Nephron progenitor cell (in vitro differentiated cells): ENCODE data around the gene LETM1.
A peak's percentile ranks its signal among the peaks of the same experiment; 100 is the strongest.

Experiments
- DNase-seq: peaks from one replicate; pipeline ENCODE4 v3.0.0; 2021
- H3K27ac Mint-ChIP-seq: 2 replicates; pipeline ENCODE4 v1.8.0; 2021; ENCODE audit warnings: mild to moderate bottlenecking, moderate library complexity, mixed read lengths
- H3K27me3 Mint-ChIP-seq: 2 replicates; pipeline ENCODE4 v1.8.0; 2021; ENCODE audit warnings: mild to moderate bottlenecking, low read depth, mixed read lengths; ENCODE audit not compliant: poor library complexity
- H3K36me3 Mint-ChIP-seq: 2 replicates; pipeline ENCODE4 v1.8.0; 2021; ENCODE audit warnings: low read depth, mixed read lengths
- H3K4me1 Mint-ChIP-seq: 2 replicates; pipeline ENCODE4 v1.8.0; 2021; ENCODE audit warnings: mixed read lengths
- H3K4me3 Mint-ChIP-seq: 2 replicates; pipeline ENCODE4 v1.8.0; 2021; ENCODE audit warnings: mild to moderate bottlenecking, moderate library complexity, mixed read lengths
- H3K9me3 Mint-ChIP-seq: 2 replicates; pipeline ENCODE4 v1.8.0; 2021; ENCODE audit warnings: mild to moderate bottlenecking, moderate library complexity, mixed read lengths
- TF ChIP-seq, protein P1 (sequence below): fragments of 200-600 bp; sonication (generic); IDR thresholded peaks from 2 replicates; pipeline ENCODE4 v1.5.0; 2021; ENCODE audit warnings: antibody characterized with exemption

The LETM1 gene

DNA sequence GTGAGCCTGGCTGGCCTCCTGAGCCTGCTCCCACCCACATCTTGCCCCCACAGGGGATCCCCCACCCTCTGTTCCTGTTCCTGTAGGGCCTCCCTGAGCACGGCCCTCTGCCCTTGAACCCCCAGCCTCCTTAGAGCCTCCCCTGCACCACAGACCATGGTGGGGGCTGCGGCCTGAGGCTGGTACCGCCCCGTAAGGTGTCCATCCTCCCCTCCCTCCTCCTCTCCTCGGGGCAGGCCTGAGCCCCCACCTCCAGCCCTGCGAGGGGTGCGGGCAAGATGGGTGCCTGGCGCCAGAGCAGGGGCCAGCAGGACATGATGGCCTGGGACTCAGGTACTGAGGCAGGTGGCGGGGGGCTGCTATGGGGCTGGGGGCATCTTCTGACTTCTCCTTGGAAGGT lies 91.3 kb downstream of the LETM1 start:
- H3K27ac Mint-ChIP-seq: no peak overlapping the region
- no peak for DNase-seq
- no peaks in the 10 kb centered on the region for H3K36me3 Mint-ChIP-seq
- H3K4me1 Mint-ChIP-seq: peaks cover 23% of the 10 kb centered on the region
- no peak overlapping the region for H3K4me3 Mint-ChIP-seq
- TF ChIP-seq, protein P1, sequence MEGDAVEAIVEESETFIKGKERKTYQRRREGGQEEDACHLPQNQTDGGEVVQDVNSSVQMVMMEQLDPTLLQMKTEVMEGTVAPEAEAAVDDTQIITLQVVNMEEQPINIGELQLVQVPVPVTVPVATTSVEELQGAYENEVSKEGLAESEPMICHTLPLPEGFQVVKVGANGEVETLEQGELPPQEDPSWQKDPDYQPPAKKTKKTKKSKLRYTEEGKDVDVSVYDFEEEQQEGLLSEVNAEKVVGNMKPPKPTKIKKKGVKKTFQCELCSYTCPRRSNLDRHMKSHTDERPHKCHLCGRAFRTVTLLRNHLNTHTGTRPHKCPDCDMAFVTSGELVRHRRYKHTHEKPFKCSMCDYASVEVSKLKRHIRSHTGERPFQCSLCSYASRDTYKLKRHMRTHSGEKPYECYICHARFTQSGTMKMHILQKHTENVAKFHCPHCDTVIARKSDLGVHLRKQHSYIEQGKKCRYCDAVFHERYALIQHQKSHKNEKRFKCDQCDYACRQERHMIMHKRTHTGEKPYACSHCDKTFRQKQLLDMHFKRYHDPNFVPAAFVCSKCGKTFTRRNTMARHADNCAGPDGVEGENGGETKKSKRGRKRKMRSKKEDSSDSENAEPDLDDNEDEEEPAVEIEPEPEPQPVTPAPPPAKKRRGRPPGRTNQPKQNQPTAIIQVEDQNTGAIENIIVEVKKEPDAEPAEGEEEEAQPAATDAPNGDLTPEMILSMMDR: no peak
- peaks cover 4% of the 10 kb centered on the region for H3K27me3 Mint-ChIP-seq
- H3K9me3 Mint-ChIP-seq: no peaks in the 10 kb centered on the region

DNA sequence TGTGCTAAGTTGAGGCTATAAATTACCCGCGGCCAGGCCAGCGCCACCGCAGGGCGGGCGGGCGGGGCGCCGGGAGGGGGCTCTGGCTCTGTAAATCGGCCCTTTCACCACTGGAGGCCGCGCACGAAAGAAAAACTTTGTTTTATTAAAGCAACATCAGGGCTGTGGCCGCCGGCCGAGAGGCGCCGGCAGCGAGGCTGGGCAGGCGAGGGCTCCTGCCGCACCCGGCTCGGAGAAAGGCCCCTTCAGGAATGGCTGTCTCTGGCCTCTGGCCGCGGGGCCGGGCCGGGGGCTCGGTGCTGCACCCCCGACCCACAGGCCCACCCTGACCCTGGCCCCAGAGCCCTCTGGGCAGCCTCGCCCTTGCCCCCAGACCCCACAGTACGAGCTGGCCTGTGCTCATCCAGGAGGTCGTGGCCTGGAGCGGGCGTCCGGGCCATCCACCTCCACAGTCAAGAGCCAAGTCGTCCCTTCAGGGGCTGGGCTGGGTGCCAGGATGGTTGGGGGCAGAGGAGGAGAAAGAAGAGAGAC lies 92.3 kb downstream of the LETM1 start:
- no peak overlapping the region for H3K4me3 Mint-ChIP-seq
- peak; percentile 53 for DNase-seq

DNA sequence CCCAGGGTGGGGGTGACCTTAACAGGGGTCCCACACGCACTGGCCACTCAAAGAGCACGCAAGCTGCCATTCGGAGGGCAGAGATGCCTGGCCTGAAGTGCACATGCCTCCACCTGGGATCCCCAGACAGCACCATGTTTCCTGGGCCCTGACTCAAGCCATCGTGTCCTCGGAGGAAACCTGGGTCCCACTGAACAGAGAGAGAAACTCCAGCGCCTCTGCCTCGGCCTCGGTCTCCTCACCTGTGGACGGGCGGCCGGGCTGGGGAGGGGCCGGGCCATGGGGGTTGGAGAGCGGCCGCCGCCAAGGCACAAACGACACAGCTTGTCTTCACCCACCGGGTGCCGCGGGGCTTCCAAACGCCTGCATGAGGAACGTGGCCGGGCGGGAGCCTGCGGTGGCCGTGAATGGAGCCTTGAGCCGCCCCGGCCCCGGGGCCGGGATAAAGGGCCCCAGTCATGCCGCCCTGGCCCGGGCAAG lies 92.8 kb downstream of the LETM1 start:
- no peak overlapping the region for H3K4me3 Mint-ChIP-seq
- TF ChIP-seq, protein P1: no peak
- peaks cover 17% of the 10 kb centered on the region for H3K4me1 Mint-ChIP-seq
- no peak overlapping the region for H3K27ac Mint-ChIP-seq
- no peaks in the 10 kb centered on the region for H3K36me3 Mint-ChIP-seq
- H3K27me3 Mint-ChIP-seq: no peaks in the 10 kb centered on the region
- DNase-seq: no peak
- no peaks in the 10 kb centered on the region for H3K9me3 Mint-ChIP-seq

More for the DNA sequence above, 92.3 kb downstream of the LETM1 start:
- no peaks in the 10 kb centered on the region for H3K9me3 Mint-ChIP-seq
- TF ChIP-seq, protein P1: peak; percentile 8
- H3K36me3 Mint-ChIP-seq: no peaks in the 10 kb centered on the region
- H3K27me3 Mint-ChIP-seq: peaks cover 4% of the 10 kb centered on the region
- H3K4me1 Mint-ChIP-seq: peaks cover 22% of the 10 kb centered on the region
- H3K27ac Mint-ChIP-seq: no peak overlapping the region

DNA sequence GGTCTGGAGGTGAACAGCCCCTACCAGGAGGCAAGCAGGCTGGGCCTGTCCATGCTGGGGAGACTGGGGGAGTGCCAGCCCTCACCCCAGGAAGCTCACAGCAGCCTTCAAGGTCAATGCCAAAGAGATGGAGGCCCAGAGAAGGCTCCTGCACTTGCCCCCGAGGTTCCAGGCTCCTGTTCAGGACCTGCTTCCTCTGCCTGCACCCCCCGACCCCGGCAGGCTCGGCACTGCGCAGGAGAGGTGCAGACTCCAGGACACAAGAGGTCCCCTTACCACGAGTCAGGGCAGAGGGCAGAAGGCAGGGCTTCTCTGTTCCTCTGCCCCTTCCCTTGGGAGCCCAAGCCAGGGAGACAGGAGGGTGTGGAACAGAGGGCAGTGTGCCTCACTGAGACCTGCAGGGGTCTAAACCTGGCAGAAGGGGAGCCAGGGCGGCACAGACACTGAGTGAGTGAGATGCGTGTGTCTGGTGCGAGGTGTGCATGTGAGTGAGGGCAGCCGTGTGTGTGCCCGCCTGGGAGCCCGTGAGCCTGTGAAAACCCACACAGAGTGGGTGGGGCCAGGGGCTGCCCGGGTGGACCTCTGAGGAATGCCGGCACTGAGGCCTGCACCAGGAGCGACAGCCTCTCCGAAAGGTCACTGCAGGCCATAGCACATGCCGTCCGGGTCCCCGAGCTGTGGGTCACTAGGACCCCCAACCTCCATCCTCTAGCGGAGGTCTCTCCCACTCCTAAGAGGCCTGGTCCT lies 93.5 kb downstream of the LETM1 start:
- Mint-ChIP-seq H3K27me3 (no peaks in the 10 kb centered on the region), H3K9me3 (no peaks in the 10 kb centered on the region), H3K27ac (no peak overlapping the region), H3K4me3 (no peak overlapping the region), H3K4me1 (peaks cover 24% of the 10 kb centered on the region), H3K36me3 (no peaks in the 10 kb centered on the region)
- TF ChIP-seq, protein P1: no peak
- no peak for DNase-seq
